GM19099 (cell line): ENCODE results near the gene RGS11.

Source experiments
- POLR2A ChIP-seq: IDR thresholded peaks from 3 replicates; pipeline ENCODE4 v1.6.1; 2011; ENCODE audit warnings: low read depth; ENCODE audit not compliant: insufficient read length; ENCODE audit errors: extremely low read depth

Gene RGS11

DNA sequence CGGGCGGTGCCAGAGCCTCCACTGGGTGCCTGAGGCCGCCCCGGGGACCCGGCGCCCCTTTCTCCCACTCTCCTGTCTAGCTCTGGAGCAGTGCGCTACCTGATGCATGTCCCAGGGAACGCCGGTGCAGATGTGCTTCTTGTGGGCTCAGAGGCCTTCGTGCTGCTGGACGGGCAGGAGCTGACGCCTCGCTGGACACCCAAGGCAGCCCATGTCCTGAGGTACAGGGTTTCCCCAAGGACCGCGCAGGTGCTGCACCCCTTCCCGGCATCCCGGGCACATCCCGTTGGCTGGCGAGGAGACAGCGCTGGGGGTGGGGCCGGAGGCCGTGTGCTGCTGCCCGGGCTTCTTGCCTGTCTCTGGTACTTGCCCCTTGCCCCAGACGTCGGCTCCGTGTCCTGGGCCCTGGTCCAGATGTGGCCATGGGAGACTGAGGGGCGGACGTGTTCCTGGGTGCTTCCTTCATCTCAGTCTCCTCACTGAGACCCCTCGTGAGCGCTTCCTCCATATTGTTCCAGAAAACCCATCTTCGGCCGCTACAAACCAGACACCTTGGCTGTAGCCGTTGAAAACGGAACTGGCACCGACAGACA lies 12.5 kb downstream of the RGS11 start:
- TF ChIP-seq POLR2A = no peak

DNA sequence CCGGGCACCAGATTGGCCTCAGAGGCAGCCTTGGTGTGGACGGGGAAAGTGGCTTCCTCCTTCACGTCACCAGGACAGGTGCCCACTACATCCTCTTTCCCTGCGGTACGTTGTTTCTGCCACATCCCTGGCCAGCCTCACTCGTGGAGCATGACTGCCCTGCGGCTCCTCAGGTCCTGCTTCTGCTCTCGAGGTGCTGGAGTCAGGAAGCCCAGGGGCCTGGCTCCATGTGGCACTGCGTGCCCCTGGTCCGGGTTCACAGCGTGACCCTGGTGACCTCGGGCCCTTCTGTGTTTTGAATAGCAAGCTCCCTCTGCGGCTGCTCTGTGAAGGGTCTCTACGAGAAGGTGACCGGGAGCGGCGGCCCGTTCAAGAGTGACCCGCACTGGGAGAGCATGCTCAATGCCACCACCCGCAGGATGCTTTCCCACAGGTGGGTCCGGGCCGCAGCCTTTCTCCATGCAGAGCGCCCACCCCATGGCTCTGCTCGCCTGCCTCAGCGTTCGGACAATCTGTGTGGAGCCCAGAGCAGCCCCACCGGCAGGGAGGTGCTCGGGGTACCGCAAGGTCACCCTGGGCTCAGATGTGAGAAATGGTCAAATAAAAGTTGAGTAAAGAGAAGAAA lies 13.5 kb downstream of the RGS11 start:
- no peak for TF ChIP-seq POLR2A

DNA sequence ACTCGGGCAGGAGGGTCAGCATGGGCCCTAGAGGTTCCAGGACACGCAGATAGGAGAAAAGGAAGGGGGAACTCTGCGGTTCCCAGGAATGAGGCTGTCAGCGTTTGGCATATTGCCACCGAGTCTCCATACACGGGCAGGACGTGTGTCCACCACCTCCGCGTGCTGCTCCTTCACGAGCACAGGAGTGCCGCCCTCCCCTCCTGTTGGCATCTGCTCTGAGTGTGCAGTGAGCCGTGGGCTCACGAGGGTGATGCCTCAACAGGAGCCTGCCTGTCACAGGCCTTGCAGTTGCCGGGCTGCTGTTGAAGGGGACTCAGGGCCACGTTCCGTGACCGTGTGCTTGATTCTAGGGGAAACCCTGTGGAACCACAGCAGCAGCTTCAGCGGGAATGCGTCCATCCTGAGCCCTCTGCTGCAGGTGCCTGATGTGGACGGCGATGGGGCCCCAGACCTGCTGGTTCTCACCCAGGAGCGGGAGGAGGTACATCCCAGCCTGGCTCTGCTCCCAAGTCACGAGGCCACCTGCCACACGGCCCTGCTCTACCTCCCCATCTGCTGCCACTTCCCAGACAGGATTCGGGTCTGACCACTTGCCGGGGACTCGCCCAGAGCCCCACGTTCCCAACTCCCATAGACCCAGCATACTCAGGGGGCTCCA lies 14.6 kb downstream of the RGS11 start:
- no peak for TF ChIP-seq POLR2A

DNA sequence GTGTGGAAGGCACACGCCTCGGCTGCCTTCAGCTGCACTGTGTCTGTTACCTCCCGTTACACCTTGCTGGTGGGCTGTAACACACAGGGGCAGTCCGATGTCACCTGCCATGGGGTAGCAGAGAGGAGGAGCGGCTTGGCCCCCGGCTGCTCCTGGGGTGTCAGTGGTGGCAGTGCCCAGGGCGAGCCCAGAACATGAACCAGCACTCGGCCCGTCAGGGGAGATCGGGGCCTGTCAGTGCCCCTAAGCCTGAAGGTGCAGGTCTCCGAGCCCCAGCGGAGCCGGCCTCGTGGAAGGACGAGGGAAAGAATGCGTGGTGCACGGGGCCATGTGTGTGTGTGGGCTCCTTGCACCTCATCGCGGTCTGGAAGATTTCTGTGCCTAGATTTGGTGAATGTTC lies 15.4 kb downstream of the RGS11 start:
- TF ChIP-seq POLR2A = no peak

DNA sequence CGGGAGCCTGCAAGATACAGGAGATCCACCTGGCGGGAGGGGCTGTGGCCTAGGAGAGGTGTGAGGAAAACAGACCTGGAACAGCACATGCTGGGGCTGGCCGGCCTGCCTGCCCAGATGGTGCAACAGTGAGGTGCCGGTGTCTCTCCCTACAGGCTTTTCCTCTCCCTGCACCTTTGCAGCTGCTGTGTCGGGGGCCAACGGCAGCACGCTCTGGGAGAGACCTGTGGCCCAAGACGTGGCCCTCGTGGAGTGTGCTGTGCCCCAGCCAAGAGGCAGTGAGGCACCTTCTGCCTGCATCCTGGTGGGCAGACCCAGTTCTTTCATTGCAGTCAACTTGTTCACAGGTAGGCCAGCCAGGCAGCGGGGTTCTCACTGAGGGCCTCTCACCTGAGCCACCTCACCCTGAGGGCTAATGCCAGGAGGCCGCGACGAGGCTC lies 15.9 kb downstream of the RGS11 start:
- TF ChIP-seq POLR2A = no peak

DNA sequence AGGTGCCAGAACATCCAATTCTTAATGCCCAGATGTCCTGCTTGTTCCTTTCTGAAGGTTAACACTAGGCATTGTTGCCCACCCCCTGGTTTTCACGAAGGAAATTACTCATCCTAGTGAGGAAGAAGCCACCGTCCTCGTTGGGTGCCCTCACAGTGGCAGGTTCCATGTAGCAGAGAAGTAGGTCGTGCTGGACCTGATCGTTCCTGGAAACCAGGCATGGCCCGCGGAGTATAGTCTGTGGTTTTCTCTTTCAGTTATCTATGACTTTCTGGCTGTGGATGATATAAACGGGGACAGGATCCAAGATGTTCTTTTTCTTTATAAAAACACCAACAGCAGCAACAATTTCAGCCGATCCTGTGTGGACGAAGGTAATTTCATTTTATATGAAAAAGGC lies 16.5 kb downstream of the RGS11 start:
- TF ChIP-seq POLR2A = no peak

DNA sequence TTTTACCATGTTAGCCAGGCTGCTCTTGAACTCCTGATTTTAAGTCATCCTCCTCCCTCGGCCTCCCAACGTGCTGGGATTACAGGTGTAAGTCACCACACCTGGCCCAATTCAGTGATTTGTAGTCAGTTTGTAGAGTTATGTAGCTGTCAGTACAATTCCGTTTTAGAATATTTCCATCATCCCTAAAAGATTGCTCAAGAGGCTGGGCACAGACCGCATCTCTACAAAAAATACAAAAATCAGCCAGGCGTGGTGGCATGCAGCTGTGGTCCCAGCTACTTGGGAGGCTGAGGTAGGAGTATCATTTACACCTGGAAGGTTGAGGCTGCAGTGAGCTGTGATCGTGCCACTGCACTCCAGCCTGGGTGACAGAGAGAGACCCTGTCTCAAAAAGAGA lies 20.6 kb downstream of the RGS11 start:
- TF ChIP-seq POLR2A = no peak

DNA sequence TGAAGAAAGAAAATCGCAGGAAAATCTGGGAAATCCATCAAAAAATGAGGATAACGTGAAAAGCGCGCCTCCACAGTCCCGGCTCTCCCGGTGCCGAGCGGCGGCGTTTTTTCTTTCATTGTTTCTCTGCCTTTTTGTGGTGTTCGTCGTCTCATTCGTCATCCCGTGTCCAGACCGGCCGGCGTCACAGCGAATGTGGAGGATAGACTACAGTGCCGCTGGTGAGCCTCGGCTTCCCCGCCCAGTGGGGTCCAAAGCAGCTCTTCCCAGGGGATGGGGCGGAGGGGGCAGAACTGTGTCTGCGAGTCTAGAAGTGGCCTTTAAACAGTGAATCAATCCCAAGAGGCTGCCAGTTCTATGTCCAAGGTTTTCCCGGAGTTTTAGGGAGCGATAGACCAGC lies 21.3 kb downstream of the RGS11 start:
- no peak for TF ChIP-seq POLR2A

DNA sequence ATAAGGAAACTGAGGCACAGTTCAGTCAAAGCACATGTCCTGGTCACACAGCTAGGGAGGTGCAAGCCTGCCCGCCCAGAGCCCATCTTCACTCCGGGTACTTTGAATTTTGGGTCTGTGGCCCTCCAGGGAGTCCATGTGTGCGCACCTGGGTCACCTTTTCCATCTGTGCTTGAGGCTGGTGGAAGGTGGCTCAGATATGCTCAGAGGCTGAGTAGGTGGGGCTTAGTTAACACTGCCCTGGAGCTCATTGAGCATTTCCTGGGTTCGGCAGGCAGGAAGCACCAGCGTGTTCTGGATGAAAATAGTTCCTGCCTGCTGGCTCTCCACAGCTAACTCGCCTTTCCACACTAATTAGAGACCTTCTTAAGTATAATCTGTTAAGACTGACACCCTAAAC lies 21.9 kb downstream of the RGS11 start:
- no peak for TF ChIP-seq POLR2A

DNA sequence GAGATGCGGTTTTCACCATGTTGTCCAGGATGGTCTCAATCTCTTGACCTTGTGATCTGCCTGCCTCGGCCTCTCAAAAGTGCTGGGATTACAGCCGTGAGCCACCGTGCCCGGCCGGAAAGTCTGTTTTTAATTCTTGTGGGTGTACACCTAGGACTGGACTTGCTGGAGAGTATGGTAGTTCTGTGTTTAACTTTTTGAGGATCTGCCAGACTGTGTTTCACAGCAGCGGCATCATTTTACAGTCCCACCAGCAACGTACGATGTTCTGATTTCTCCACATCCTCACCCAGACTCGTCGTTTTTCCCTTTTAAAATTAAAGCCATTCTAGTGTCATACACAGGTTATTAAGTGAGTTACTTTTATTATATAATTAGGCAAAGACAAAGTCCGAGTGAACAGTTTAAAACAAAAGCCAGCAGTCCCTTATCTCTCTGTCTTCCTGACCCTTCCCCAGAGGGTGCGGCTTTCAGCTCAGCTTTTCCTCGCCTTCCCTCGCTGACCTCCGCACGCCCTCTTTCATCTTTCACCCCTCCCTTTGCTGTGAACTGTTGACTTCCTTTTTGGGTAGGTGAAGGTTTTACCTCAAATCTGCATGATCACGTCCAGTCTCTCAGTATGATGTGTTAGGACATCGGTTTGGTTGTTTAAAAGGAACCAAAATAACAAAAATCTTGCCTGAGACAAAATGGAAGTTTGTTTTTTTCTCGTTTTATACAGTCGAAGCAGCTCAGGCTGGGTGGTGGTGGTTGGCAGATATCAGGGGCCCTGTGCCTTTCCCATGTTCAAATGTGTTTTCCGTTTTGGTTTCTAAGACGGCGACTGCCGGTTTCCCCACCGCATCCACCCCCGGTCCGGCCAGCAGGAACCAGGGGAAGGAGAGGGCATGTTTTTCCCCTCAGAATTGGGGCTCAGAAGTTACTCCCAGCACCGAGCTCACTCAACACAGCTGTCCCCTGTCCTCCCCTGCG lies 23.1 kb downstream of the RGS11 start:
- TF ChIP-seq POLR2A = no peak

DNA sequence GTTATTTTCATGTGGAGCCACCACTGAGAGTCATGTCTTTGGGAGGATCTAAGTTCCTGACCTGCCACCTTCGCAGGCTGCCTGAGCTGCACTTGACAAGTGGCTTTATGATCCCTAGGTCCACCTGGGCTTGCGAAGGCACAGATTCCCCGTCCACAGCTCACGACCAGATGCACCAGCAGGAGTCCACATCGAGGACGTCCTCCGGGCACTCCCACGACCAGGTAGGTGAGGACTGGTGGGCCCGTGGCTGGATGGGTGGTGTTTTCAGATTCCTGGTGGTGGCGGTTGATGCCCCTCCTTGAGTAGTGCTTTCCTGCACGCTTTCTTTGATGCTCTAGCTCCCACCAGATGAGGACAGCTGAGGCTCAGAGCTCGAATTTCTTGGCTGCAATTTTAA lies 26.3 kb downstream of the RGS11 start:
- no peak for TF ChIP-seq POLR2A

DNA sequence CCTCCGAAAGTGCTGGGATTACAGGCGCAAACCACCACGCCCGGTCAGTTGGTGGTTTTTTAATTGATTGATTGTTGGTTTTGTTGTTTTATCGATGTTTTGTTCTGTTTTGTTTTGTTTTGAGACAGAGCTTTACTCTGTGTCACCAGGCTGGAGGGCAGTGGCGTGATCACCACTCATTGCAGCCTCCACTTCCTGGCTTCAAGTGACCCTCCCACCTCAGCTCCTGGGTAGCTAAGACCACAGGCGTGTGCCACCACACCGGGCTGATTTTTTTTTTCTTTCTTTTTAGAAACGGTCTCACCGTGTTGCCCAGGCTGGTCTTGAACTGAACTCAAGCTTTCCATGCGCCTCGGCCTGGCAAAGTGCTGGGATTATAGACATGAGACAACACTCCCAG lies 28.7 kb downstream of the RGS11 start:
- no peak for TF ChIP-seq POLR2A

DNA sequence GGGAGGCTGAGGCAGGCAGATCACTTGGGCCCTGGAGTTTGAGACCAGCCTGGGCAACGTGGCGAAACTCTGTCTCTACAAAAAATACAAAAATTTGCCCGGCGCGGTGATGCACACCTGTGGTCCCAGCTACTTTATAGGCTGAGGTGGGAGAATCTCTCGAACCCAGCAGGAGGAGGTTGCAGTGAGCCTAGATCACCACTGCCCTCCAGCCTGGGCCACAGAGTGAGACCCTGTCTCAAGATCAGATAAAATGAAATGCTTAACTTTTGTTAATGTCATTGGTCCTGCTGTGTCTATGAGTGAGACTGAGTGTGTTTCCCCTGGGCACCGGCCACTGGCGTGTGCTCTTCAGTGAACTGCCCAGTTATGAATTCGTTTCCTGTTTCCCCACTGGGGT lies 30.6 kb downstream of the RGS11 start:
- no peak for TF ChIP-seq POLR2A

DNA sequence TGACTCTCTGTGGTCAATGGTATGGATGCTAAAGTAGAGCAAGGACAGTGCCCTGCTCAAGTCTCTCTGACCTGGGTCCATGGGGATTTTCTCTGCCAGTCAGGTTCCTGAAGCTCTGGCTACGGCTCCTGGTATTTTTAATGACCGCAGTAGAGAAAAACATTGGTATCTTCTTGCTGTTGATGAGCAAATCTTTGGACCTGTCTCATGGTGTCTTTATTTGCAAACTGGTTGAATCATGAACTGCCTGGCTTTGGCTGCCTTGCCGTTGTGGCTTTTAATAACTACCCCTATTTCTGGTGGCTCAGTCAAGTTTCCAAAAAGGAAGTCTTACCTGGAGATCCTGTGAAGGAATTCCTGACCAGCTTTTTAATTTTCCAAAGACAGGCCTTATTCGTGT lies 32.4 kb downstream of the RGS11 start:
- no peak for TF ChIP-seq POLR2A

DNA sequence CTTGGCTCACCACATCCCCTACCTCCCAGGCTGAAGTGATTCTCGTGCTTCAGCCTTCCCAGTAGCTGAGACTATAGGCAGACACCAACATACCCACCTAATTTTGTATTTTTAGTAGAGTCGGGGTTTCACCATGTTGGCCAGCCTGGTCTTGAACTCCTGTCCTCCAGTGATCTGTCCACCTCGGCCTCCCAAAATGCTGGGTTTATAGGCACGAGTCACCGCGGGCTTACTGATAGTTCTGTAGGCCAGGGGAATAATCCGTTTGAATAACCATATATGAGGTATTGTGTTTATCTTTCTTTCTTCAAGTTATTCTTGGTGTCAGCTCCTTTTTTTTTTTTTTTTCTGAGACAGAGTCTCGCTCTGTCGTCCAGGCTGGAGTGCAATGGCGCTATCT lies 33.5 kb downstream of the RGS11 start:
- TF ChIP-seq POLR2A = no peak
